ENCODE data around the gene GNPDA1. TPM values are rescaled to one million over a fixed set of nuclear protein-coding genes. Genes with fewer than 3 reads are reported as not detected.

GNPDA1 gene
- total RNA-seq, 1 donor from 2014 or later: 89.8 TPM

- DNase-seq (ENCODE audit: low spot score): peak; percentile 95
- Histone ChIP-seq H3K36me3 (no peaks in the 10 kb centered on the region), H2AFZ (replicated peaks) (peak overlapping the region; percentile 83), H3K27me3 (peaks cover 9% of the 10 kb centered on the region), H3K79me2 (ENCODE audit: low read depth) (no peaks in the 10 kb centered on the region), H4K20me1 (ENCODE audit: low read depth) (no peaks in the 10 kb centered on the region), H3K27ac (peak overlapping the region; percentile 76), H3K9me3 (ENCODE audit: low read depth) (no peaks in the 10 kb centered on the region), H3F3A (ENCODE audit: low read depth) (peaks cover 25% of the 10 kb centered on the region), H3K9ac (no peak overlapping the region), H3K4me3 (peak overlapping the region; percentile 55), H3K4me2 (peak overlapping the region; percentile 81), H3K4me1 (peaks cover 5% of the 10 kb centered on the region)
- TF ChIP-seq EZH2 (IDR thresholded peaks at IDR 0.05) (peak; percentile 49), EZH2phosphoT487 (IDR thresholded peaks at IDR 0.05) (no peak), CTCF (IDR thresholded peaks at IDR 0.05) (no peak)
- peaks cover 10% of the 10 kb centered on the region for H3K4me1 Mint-ChIP-seq
- H3K4me3 Mint-ChIP-seq: peak overlapping the region; percentile 85
- H3K27ac Mint-ChIP-seq: peak overlapping the region; percentile 91
- peaks cover 6% of the 10 kb centered on the region for H3K9me3 Mint-ChIP-seq
- H3K36me3 Mint-ChIP-seq: peaks cover 2% of the 10 kb centered on the region
- H3K27me3 Mint-ChIP-seq (ENCODE audit: insufficient read depth, low read depth): peaks cover 5% of the 10 kb centered on the region
These were observed 12.0 kb upstream of the GNPDA1 start for GRCh38 chr5:142024771-142025304.

- peak overlapping the region; percentile 85 for H3K4me3 Mint-ChIP-seq
- Histone ChIP-seq H3K27me3 (peaks cover 9% of the 10 kb centered on the region), H3K79me2 (ENCODE audit: low read depth) (no peaks in the 10 kb centered on the region), H3K4me1 (peaks cover 5% of the 10 kb centered on the region), H4K20me1 (ENCODE audit: low read depth) (no peaks in the 10 kb centered on the region), H2AFZ (replicated peaks) (no peak overlapping the region), H3K4me2 (peak overlapping the region; percentile 81), H3K9me3 (ENCODE audit: low read depth) (no peaks in the 10 kb centered on the region), H3K4me3 (no peak overlapping the region), H3F3A (ENCODE audit: low read depth) (peaks cover 25% of the 10 kb centered on the region), H3K36me3 (no peaks in the 10 kb centered on the region), H3K9ac (no peak overlapping the region), H3K27ac (no peak overlapping the region)
- no peak for DNase-seq (ENCODE audit: low spot score)
- peaks cover 6% of the 10 kb centered on the region for H3K9me3 Mint-ChIP-seq
- peaks cover 2% of the 10 kb centered on the region for H3K27me3 Mint-ChIP-seq (ENCODE audit: insufficient read depth, low read depth)
- TF ChIP-seq CTCF (IDR thresholded peaks at IDR 0.05) (no peak), EZH2phosphoT487 (IDR thresholded peaks at IDR 0.05) (no peak), EZH2 (IDR thresholded peaks at IDR 0.05) (no peak)
- H3K36me3 Mint-ChIP-seq: peaks cover 2% of the 10 kb centered on the region
- H3K27ac Mint-ChIP-seq: peak overlapping the region; percentile 91
- H3K4me1 Mint-ChIP-seq: peaks cover 10% of the 10 kb centered on the region
These were observed 11.0 kb upstream of the GNPDA1 start for GRCh38 chr5:142023836-142024235.

GRCh38 chr5:142020122-142020659 lies 7.4 kb upstream of the GNPDA1 start:
- H3K36me3 Mint-ChIP-seq: peaks cover 2% of the 10 kb centered on the region
- Histone ChIP-seq H4K20me1 (ENCODE audit: low read depth) (no peaks in the 10 kb centered on the region), H3K9ac (no peak overlapping the region), H3K4me2 (no peak overlapping the region), H3K36me3 (no peaks in the 10 kb centered on the region), H2AFZ (replicated peaks) (no peak overlapping the region), H3K27ac (no peak overlapping the region), H3K4me3 (no peak overlapping the region), H3K27me3 (peaks cover 9% of the 10 kb centered on the region), H3K4me1 (peaks cover 5% of the 10 kb centered on the region), H3F3A (ENCODE audit: low read depth) (peaks cover 19% of the 10 kb centered on the region), H3K9me3 (ENCODE audit: low read depth) (no peaks in the 10 kb centered on the region), H3K79me2 (ENCODE audit: low read depth) (no peaks in the 10 kb centered on the region)
- no peak for DNase-seq (ENCODE audit: low spot score)
- no peak overlapping the region for H3K4me3 Mint-ChIP-seq
- peaks cover 8% of the 10 kb centered on the region for H3K4me1 Mint-ChIP-seq
- TF ChIP-seq EZH2phosphoT487 (IDR thresholded peaks at IDR 0.05) (no peak), EZH2 (IDR thresholded peaks at IDR 0.05) (no peak), CTCF (IDR thresholded peaks at IDR 0.05) (no peak)
- H3K27me3 Mint-ChIP-seq (ENCODE audit: insufficient read depth, low read depth): peaks cover 2% of the 10 kb centered on the region
- H3K27ac Mint-ChIP-seq: no peak overlapping the region
- peaks cover 6% of the 10 kb centered on the region for H3K9me3 Mint-ChIP-seq
